A549 treated with dexamethasone at 1 μM for 4 hours (cell line): Measurements from ENCODE around the gene MDFI. TPM values are rescaled to one million over a fixed set of nuclear protein-coding genes. Genes with fewer than 3 reads are reported as not detected.

Experiments used
- total RNA-seq: library from RNA; stranded (reverse); fragments of 200-300 nt; extraction: Qiagen RNA extraction; gene quantifications from 5 replicates; pipeline ENCODE4 v1.2.3, GENCODE V29; 2022

MDFI gene
- total RNA-seq: 0.47 to 0.87 TPM (median 0.61 TPM) in 5 replicates

GRCh38 chr6:41638002-41638934 lies at the start of gene MDFI:
TSS of gene MDFI (plus strand) at chr6:41638468. CDS start at chr6:41638750, 282 bp downstream.

Other genes starting within 250 kb of the MDFI start
- gene FOXP4, start 92.1 kb upstream of the MDFI start, total RNA-seq: 15.2 to 29.4 TPM (median 28.6 TPM) in 5 replicates
- 7.5 to 11.9 TPM (median 10.8 TPM) in 5 replicates for gene TFEB, start 97.1 kb downstream of the MDFI start, total RNA-seq
- 0.09 to 0.14 TPM (median 0.10 TPM) in 3 of 5 replicates, not detected in the others for gene PGC, start 108.9 kb downstream of the MDFI start, total RNA-seq
- 1.6 to 3.0 TPM (median 2.6 TPM) in 5 replicates for gene FRS3, start 141.4 kb downstream of the MDFI start, total RNA-seq
- gene PRICKLE4, start 142.3 kb downstream of the MDFI start, total RNA-seq: 0.33 to 1.1 TPM (median 0.78 TPM) in 5 replicates
- gene TOMM6, start 149.2 kb downstream of the MDFI start, total RNA-seq: 275 to 321 TPM (median 298 TPM) in 5 replicates